CD14-positive monocyte (primary cell): ENCODE data around the gene PPA2. TPM values are rescaled to one million over a fixed set of nuclear protein-coding genes. Genes with fewer than 3 reads are reported as not detected.

Experiments
- DNase-seq, 3 donors: peaks; one replicate each; pipeline ENCODE4 v3.0.0-alpha.2; 2011 to 2022
- H2AFZ ChIP-seq: 2 replicates; pipeline ENCODE4 v1.6.0; 2012; ENCODE audit warnings: mild to moderate bottlenecking, low read depth, low read length, inconsistent platforms; ENCODE audit not compliant: insufficient read depth, poor library complexity, severe bottlenecking
- H3K27ac ChIP-seq, 2 donors: 1 replicate in 1 of 2; 2 replicates in 1 of 2; pipeline ENCODE4 v1.5.1; 2012 to 2013; ENCODE audit warnings: low read length in 2 of 2, control low read depth in 1 of 2, inconsistent platforms in 1 of 2, low read depth in 1 of 2, mild to moderate bottlenecking in 1 of 2
- H3K27me3 ChIP-seq, 2 donors: one replicate each; pipeline versions ENCODE4 v1.6.0 to v1.6.1; 2011 to 2013; ENCODE audit warnings: low read length in 2 of 2; ENCODE audit not compliant: control insufficient read depth in 2 of 2, insufficient read depth in 2 of 2
- H3K36me3 ChIP-seq, 2 donors: replicated peaks in 1 of 2; 1 replicate in 1 of 2; 2 replicates in 1 of 2; pipeline versions ENCODE4 v1.5.1 to v1.6.1; 2012 to 2013; ENCODE audit warnings: low read length in 2 of 2, control low read depth in 1 of 2, inconsistent platforms in 1 of 2, mild to moderate bottlenecking in 1 of 2; ENCODE audit not compliant: insufficient read depth in 2 of 2, control insufficient read depth in 1 of 2
- H3K4me1 ChIP-seq, 2 donors: 1 replicate in 1 of 2; 2 replicates in 1 of 2; pipeline versions ENCODE4 v1.5.1 to v1.6.1; 2012 to 2013; ENCODE audit warnings: low read length in 2 of 2, control low read depth in 1 of 2, inconsistent platforms in 1 of 2, mild to moderate bottlenecking in 1 of 2, moderate library complexity in 1 of 2; ENCODE audit not compliant: insufficient read depth in 2 of 2, control insufficient read depth in 1 of 2
- H3K4me2 ChIP-seq: replicated peaks from 2 replicates; pipeline ENCODE3; 2012; ENCODE audit warnings: low read length, moderate library complexity, mild to moderate bottlenecking; ENCODE audit not compliant: poor library complexity, severe bottlenecking; ENCODE audit errors: extremely low read depth
- H3K4me3 ChIP-seq, 3 experiments: fragments of 200-600 bp in 1 of 3; sonication (generic) in 1 of 3; replicated peaks in 1 of 3; 1 replicate in 2 of 3; 2 replicates in 1 of 3; pipeline ENCODE4 v1.5.1; 2011 to 2013; ENCODE audit warnings: low read length in 3 of 3, mild to moderate bottlenecking in 3 of 3, control low read depth in 2 of 3, low read depth in 2 of 3, inconsistent platforms in 1 of 3, moderate library complexity in 1 of 3
- H3K79me2 ChIP-seq: 2 replicates; pipeline ENCODE4 v1.6.0; 2012; ENCODE audit warnings: mild to moderate bottlenecking, control low read depth, inconsistent platforms, low read length, moderate library complexity; ENCODE audit not compliant: insufficient read depth
- H3K9ac ChIP-seq: 2 replicates; pipeline ENCODE4 v1.6.0; 2017; ENCODE audit warnings: low read length, mild to moderate bottlenecking; ENCODE audit not compliant: insufficient read depth, poor library complexity, severe bottlenecking
- H3K9me3 ChIP-seq, 2 donors: replicated peaks in 1 of 2; 1 replicate in 1 of 2; 2 replicates in 1 of 2; pipeline versions ENCODE4 v1.5.1 to v1.6.1; 2012 to 2013; ENCODE audit warnings: low read length in 2 of 2, control low read depth in 1 of 2; ENCODE audit not compliant: control insufficient read depth in 1 of 2, insufficient read depth in 1 of 2
- H4K20me1 ChIP-seq: 2 replicates; pipeline ENCODE4 v1.6.0; 2012; ENCODE audit warnings: mild to moderate bottlenecking, low read length, control low read depth, moderate library complexity; ENCODE audit not compliant: insufficient read depth
- H3K27ac Mint-ChIP-seq, 7 donors: one replicate each; pipeline ENCODE4 v1.8.0; 2020; ENCODE audit warnings: mild to moderate bottlenecking in 7 of 7, mixed read lengths in 7 of 7, moderate library complexity in 6 of 7, inconsistent platforms in 2 of 7
- H3K27me3 Mint-ChIP-seq, 3 donors: one replicate each; pipeline ENCODE4 v1.8.0; 2021 to 2022; ENCODE audit warnings: low read depth in 3 of 3, mild to moderate bottlenecking in 3 of 3, mixed read lengths in 3 of 3, moderate library complexity in 3 of 3, inconsistent platforms in 1 of 3
- H3K36me3 Mint-ChIP-seq, 2 donors: one replicate each; pipeline ENCODE4 v1.8.0; 2020; ENCODE audit warnings: mixed read lengths in 2 of 2, inconsistent platforms in 1 of 2, mild to moderate bottlenecking in 1 of 2
- H3K4me1 Mint-ChIP-seq: one replicate; pipeline ENCODE4 v1.8.0; 2020; ENCODE audit warnings: mild to moderate bottlenecking, mixed read lengths
- H3K4me3 Mint-ChIP-seq, 2 donors: one replicate each; pipeline ENCODE4 v1.8.0; 2020; ENCODE audit warnings: mild to moderate bottlenecking in 2 of 2, mixed read lengths in 2 of 2, moderate library complexity in 1 of 2
- H3K9me3 Mint-ChIP-seq, 7 donors: one replicate each; pipeline ENCODE4 v1.8.0; 2020 to 2022; ENCODE audit warnings: mixed read lengths in 7 of 7, mild to moderate bottlenecking in 6 of 7, moderate library complexity in 6 of 7, inconsistent platforms in 2 of 7
- CTCF ChIP-seq: fragments of 200-600 bp; IDR thresholded peaks from one replicate; pipeline ENCODE4 v1.8.0; 2022; ENCODE audit warnings: antibody characterized with exemption, mild to moderate bottlenecking
- WGBS: methylation state at CpG from one replicate; pipeline ENCODE4 v1.1.5; 2013; ENCODE audit warnings: missing lambda C conversion rate; ENCODE audit not compliant: insufficient coverage; 5-methylcytosine and 5-hydroxymethylcytosine counted together
- intact Hi-C, 2 donors: fragments of 100-400 bp; cut with micrococcal nuclease; formaldehyde crosslinking; loops; one replicate each; pipeline versions ENCODE4 v1.15.0 to v1.15.1; 2023
- polyA plus RNA-seq, 3 donors: library from polyadenylated mRNA; depleted of rRNA in 1 of 3; unstranded in 2 of 3; stranded (reverse) in 1 of 3; fragments of 300-500 nt in 2 of 3; fragments of >200 nt in 1 of 3; fragmentation: Illumina TruSeq in 2 of 3; gene quantifications; 1 replicate in 2 of 3; 2 replicates in 1 of 3; pipeline ENCODE4 v1.2.3, GENCODE V29; 2012 to 2021

PPA2 gene
- polyA plus RNA-seq, 3 donors = 24.8 to 128 (median 110) TPM

- no peaks in the 10 kb centered on the region for H3K79me2 ChIP-seq
- peaks cover 0 to 5% (median 0%) of the 10 kb centered on the region in 7 donors for H3K9me3 Mint-ChIP-seq
- no peak overlapping the region for H3K4me3 ChIP-seq
- no peak overlapping the region for H3K27ac ChIP-seq
- TF ChIP-seq CTCF = no peak
- peaks cover 27 to 63% of the 10 kb centered on the region in 2 donors for H3K36me3 ChIP-seq
- no peaks in the 10 kb centered on the region for H3K4me1 ChIP-seq
- no peaks in the 10 kb centered on the region for H3K27me3 ChIP-seq
- 100% methylated on average over 2 of the region's 5 CpGs for WGBS
- no peak overlapping the region for H3K4me3 Mint-ChIP-seq
- H3K36me3 Mint-ChIP-seq = peaks cover 49 to 61% of the 10 kb centered on the region in 2 donors
- H3K27ac Mint-ChIP-seq = peak overlapping the region in 1 of 7 donors; percentile 20
- H3K9ac ChIP-seq = no peak overlapping the region
- peaks cover 0 to 1% (median 0%) of the 10 kb centered on the region in 3 donors for H3K27me3 Mint-ChIP-seq
- no peak overlapping the region for H3K4me2 ChIP-seq
- no peak for DNase-seq
- H3K4me1 Mint-ChIP-seq = no peaks in the 10 kb centered on the region
- no peaks in the 10 kb centered on the region for H4K20me1 ChIP-seq
- H3K9me3 ChIP-seq = peaks cover 0 to 2% of the 10 kb centered on the region in 2 donors
- intact Hi-C loops = no loop called here
- no peak overlapping the region for H2AFZ ChIP-seq
These were observed 56.2 kb downstream of the PPA2 start for GRCh38 chr4:105417624-105418023.

GRCh38 chr4:105415281-105415744 lies 58.5 kb downstream of the PPA2 start:
- H3K27ac ChIP-seq = no peak overlapping the region
- H3K36me3 Mint-ChIP-seq = peaks cover 54 to 68% of the 10 kb centered on the region in 2 donors
- DNase-seq = no peak
- peaks cover 0 to 2% of the 10 kb centered on the region in 2 donors for H3K9me3 ChIP-seq
- peaks cover 15 to 51% of the 10 kb centered on the region in 2 donors for H3K36me3 ChIP-seq
- no peak overlapping the region for H2AFZ ChIP-seq
- TF ChIP-seq CTCF = no peak
- H3K9ac ChIP-seq = no peak overlapping the region
- no peaks in the 10 kb centered on the region for H3K27me3 ChIP-seq
- no peak overlapping the region for H3K4me3 ChIP-seq
- no peaks in the 10 kb centered on the region for H4K20me1 ChIP-seq
- no peaks in the 10 kb centered on the region for H3K79me2 ChIP-seq
- H3K27me3 Mint-ChIP-seq = peaks cover 0 to under 1% (median 0%) of the 10 kb centered on the region in 3 donors
- peak overlapping the region in 1 of 7 donors; percentile 50 for H3K27ac Mint-ChIP-seq
- no peaks in the 10 kb centered on the region for H3K4me1 ChIP-seq
- H3K4me2 ChIP-seq = no peak overlapping the region
- WGBS = 93% methylated on average over 7 of the region's 12 CpGs
- H3K4me1 Mint-ChIP-seq = no peaks in the 10 kb centered on the region
- peaks cover 2 to 16% (median 5%) of the 10 kb centered on the region in 7 donors for H3K9me3 Mint-ChIP-seq
- no peak overlapping the region for H3K4me3 Mint-ChIP-seq
- intact Hi-C loops = no loop called here
